NK-92 treated with Interleukin-12 subunit alpha and Interleukin-12 subunit beta, amount 100 ng/mL, for 24 hours (cell line): ENCODE measurements around the gene CCL21.
"Not testable (repeated sequence)": the region's sequence is repeated elsewhere in the genome, so short reads cannot be mapped to it uniquely, and the experiment has no call there.

ENCODE experiments used
- DNase-seq: peaks from one replicate; lab custom pipeline; 2025; lab: John Stamatoyannopoulos, UW

Gene CCL21

GRCh38 chr9:34710023-34710422, at the start of gene CCL21:
Gene CCL21, minus strand, starts transcription at chr9:34710136. Its CDS starts 70 bp downstream, at chr9:34710066.
- DNase-seq: no peak

- DNase-seq: no peak
These were observed 49.6 kb upstream of the CCL21 start for GRCh38 chr9:34759432-34760134.

GRCh38 chr9:34750320-34750719, 40.4 kb upstream of the CCL21 start:
- DNase-seq: not testable (repeated sequence)

GRCh38 chr9:34746526-34746925, 36.6 kb upstream of the CCL21 start:
- DNase-seq: no peak

GRCh38 chr9:34744295-34745221, 34.6 kb upstream of the CCL21 start:
- DNase-seq: no peak

GRCh38 chr9:34742710-34743109, 32.8 kb upstream of the CCL21 start:
- no peak for DNase-seq

GRCh38 chr9:34741628-34742027, 31.7 kb upstream of the CCL21 start:
- no peak for DNase-seq

GRCh38 chr9:34740176-34740575, 30.2 kb upstream of the CCL21 start:
- not testable (repeated sequence) for DNase-seq

- DNase-seq: no peak
These were observed 27.8 kb upstream of the CCL21 start for GRCh38 chr9:34737677-34738260.

GRCh38 chr9:34734720-34735119, 24.8 kb upstream of the CCL21 start:
- no peak for DNase-seq

- no peak for DNase-seq
These were observed 22.9 kb upstream of the CCL21 start for GRCh38 chr9:34732886-34733285.

- DNase-seq: no peak
These were observed 22.5 kb upstream of the CCL21 start for GRCh38 chr9:34732478-34732877.

GRCh38 chr9:34723141-34723540, 13.2 kb upstream of the CCL21 start:
- DNase-seq: no peak

GRCh38 chr9:34719769-34720025, 9.8 kb upstream of the CCL21 start:
- not testable (repeated sequence) for DNase-seq

- DNase-seq: no peak
These were observed 9.3 kb upstream of the CCL21 start for GRCh38 chr9:34719021-34719768.

GRCh38 chr9:34717996-34718614, 8.2 kb upstream of the CCL21 start:
- no peak for DNase-seq

- no peak for DNase-seq
These were observed 6.8 kb upstream of the CCL21 start for GRCh38 chr9:34716711-34717110.

GRCh38 chr9:34715639-34716215, 5.8 kb upstream of the CCL21 start:
- DNase-seq: no peak

GRCh38 chr9:34714007-34714406, 4.1 kb upstream of the CCL21 start:
- no peak for DNase-seq

- DNase-seq: no peak
These were observed 2.2 kb upstream of the CCL21 start for GRCh38 chr9:34712140-34712539.

- DNase-seq: no peak
These were observed 549 bp downstream of the CCL21 start for GRCh38 chr9:34709196-34709978.
